GM18858 (cell line): ENCODE measurements around the gene STAC3.

ENCODE experiments used
- ATAC-seq: cut with Tn5 transposase; IDR thresholded peaks from one replicate; pipeline ENCODE4 v1.9.1; 2021; ENCODE audit not compliant: unreplicated experiment

The STAC3 gene

DNA sequence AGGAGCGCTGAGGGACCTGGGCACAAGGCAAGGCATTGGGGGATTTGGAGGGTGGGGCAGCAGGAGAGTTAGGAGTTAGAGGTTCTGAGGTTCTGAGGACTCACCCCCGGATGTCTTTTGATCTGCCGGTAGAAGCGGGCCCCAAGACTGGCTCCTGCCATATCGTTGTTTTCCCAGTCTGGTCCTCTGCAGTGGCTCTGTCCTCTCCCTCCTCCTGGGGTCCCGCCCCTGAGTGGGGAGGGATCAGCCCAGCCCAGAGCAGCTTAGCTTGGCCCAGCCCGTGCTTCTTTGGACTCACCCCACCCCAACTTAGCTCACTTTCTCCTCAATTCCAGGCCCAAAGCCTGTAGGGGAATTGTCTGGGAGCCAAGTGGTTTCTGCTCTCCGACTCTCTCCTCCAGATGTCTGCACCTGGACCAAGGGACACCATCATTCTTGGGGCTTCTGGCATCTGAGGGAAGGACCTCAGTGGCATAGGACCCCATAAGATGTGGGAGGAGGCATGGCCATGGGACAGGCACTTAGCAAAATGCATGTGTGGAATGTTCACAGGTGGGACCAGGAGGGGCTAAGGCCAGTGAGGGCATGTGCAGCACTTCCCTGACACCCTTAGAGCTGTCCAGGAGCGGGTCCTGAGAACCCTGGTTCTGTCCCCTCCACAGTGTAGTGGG is 13.9 kb downstream of the STAC3 start:
- ATAC-seq, result no peak

DNA sequence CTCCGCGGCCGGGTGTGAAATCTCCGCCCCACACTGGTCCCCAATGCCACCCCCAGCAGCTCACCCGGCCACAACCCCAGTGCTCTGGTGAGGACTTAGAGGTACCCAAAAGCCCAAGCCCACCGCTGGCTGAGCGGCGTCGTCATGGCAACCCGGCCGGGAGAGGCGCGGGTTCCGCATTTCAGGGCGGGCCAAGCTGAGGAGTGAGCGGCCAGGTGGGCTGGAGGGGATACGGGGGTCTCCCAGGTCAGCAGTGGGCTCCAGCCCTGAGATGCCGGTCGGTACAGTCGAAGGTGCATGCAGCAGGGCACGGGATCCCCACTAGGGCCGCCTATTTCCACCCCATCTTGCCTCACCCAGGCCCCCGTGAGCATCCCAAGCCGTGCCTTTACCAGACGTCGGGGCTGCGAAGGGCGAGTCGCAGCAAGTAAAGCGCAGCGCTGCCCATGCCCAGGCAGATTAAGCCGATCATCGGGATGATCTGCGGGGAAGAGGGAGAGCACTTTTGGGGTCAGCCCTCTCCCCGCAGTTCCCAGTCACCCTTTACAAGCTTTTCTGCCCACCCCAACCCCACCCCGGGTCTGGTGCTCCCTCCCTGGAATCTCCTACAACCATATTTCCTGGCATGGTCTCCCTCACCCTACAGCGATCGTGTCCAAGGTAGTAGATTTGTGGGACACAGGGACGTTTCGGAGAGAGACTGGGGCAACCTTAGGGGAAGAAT is 14.6 kb downstream of the STAC3 start:
- no peak for ATAC-seq

DNA sequence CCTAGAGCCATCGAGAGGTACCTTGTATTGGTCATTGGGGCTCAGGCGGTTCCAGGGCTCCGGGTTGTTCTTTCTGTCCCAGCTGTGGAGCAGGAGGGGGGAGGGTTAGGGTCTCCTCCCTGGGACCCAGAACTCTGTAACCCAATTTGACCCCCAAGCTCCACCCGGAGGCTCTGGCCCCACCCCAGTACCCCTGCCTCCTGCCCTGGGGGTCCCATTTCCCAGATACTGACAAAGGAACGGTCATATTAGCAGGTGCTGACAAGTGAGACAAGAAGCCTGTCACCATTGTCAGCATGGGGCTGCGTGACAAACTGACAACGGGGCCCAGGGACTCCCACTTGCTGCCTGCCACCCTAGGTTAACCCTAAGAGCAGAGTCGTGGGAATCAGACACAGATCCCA is 15.3 kb downstream of the STAC3 start:
- ATAC-seq, result no peak

DNA sequence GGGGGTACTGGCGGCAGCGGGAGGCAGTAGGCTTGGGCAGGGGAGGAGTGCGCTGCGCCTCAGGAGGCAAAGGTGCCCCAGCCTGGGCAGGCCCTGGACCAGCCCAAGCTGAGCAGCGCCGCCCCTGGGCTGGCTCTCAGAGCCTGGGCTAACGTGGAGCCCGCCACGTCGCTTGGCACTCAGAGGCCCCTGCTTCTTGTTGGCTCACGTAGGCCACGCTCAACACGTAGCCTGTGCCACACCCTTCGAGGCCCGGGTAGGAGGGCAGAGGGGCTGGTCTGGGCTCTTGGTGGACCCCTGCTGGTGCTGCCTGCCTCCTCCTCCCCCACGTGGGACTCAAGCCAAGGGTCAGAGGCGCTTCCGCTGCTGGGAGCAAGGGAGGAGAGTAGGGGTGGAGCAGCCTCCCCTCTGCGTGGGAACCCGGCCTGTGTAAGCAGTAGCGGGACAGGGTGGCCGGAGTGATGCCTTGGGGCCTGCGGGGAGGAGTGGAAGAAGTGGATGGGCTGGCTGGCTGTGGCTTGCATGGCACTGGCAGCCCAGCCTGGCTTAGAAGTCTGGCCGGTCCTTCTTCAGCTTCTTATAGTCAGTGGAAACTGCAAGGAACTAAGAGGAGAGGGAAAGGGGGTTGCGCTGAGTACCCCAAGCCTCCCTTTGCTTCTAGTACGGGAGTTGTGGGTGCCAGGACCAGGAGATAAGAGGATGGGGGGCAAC is 15.8 kb downstream of the STAC3 start:
- ATAC-seq, result no peak

DNA sequence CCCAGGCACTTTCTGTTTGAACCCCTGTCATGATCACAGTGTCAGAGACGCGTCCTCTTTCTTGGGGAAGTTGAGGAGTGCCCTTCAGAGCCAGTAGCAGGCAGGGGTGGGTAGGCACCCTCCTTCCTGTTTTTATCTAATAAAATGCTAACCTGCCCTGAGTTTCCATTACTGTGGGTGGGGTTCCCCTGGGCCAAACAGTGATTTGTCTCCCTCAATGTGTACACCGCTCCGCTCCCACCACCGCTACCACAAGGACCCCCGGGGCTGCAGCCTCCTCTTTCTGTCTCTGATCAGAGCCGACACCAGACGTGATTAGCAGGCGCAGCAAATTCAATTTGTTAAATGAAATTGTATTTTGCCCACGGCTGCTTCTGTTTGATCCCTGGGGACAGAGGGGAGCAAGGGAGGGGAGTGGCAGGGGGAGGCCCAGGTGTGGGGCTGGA is 16.4 kb downstream of the STAC3 start:
- no peak for ATAC-seq

DNA sequence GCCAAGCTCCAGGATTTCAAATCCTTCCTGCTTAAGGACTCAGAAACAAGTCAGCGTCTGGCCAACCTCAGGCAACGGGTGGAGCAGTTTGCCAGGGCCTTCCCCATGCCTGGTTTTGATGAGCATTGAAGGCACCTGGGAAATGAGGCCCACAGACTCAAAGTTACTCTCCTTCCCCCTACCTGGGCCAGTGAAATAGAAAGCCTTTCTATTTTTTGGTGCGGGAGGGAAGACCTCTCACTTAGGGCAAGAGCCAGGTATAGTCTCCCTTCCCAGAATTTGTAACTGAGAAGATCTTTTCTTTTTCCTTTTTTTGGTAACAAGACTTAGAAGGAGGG is 16.8 kb downstream of the STAC3 start:
- no peak for ATAC-seq

DNA sequence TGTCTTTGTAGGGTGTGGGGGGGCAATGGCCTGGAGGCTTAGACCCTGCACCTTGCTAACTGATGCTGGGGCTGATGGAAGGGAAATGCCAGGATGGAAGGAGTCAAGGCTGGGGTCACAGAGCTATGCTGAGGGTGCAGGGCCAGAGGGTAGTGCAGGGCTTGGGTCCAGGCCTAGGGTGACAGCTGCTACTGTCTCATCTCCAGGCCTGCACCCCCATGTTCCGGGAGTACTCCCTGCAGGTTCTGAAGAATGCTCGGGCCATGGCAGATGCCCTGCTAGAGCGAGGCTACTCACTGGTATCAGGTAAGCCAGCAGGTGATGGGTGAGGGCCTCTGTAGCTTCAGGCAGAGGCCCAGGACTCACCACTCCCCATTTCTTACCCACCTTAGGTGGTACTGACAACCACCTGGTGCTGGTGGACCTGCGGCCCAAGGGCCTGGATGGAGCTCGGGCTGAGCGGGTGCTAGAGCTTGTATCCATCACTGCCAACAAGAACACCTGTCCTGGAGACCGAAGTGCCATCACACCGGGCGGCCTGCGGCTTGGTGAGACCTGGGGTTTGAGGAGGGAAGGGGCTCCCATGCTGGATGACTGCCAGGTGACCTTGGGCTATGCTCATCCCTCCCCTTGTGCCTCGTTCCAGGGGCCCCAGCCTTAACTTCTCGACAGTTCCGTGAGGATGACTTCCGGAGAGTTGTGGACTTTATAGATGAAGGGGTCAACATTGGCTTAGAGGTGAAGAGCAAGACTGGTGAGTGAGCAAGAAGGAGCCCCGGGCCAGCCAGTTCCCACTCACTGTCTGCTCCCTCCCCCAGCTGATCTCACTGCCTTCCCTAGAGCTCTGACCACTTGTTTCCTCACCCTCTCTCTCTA is 17.4 kb downstream of the STAC3 start:
- ATAC-seq, result no peak

DNA sequence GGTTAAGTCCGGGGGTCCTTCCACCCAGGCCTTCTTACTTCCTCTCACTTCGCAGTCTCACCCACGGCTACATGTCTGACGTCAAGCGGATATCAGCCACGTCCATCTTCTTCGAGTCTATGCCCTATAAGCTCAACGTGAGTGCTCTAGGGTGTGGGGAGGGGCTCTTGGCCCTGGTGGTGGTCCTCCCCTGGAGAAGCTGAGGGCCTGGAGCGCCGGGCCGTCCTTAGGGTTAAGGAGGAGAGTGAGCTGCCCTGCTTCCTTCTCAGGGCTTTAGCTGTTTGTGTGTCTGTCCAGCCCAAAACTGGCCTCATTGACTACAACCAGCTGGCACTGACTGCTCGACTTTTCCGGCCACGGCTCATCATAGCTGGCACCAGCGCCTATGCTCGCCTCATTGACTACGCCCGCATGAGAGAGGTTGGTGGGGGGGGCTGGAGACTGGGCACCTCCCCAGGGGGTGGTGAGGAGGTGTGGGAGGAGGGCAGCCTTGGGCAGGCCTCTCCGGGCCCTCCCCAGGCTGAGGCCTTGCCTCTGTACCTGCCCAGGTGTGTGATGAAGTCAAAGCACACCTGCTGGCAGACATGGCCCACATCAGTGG is 18.7 kb downstream of the STAC3 start:
- no peak for ATAC-seq

DNA sequence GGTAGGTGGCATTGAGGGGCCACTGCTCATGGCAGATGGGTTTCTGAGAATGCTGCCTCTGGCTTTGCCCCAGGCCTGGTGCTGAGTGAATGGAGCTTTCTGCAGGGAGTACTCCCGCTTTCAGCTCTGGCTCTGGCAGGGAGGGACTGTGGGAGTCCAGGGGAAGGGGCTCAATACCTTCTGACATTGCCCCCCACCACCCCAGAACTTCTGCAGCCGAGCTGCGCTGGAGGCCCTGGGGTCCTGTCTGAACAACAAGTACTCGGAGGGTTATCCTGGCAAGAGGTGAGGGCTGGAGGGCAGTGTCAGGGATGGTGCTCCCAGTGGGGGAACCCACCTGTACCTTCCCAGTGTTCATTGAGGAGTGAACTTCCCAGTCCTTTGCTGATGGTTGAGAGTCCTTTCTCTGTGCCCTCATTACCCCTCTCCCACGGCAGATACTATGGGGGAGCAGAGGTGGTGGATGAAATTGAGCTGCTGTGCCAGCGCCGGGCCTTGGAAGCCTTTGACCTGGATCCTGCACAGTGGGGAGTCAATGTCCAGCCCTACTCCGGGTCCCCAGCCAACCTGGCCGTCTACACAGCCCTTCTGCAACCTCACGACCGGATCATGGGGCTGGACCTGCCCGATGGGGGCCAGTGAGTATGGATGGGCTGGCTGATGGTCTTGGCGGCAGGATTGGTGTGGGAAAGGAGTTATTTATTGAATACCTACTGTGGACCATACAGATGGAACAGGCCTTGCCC is 19.5 kb downstream of the STAC3 start:
- no peak for ATAC-seq

DNA sequence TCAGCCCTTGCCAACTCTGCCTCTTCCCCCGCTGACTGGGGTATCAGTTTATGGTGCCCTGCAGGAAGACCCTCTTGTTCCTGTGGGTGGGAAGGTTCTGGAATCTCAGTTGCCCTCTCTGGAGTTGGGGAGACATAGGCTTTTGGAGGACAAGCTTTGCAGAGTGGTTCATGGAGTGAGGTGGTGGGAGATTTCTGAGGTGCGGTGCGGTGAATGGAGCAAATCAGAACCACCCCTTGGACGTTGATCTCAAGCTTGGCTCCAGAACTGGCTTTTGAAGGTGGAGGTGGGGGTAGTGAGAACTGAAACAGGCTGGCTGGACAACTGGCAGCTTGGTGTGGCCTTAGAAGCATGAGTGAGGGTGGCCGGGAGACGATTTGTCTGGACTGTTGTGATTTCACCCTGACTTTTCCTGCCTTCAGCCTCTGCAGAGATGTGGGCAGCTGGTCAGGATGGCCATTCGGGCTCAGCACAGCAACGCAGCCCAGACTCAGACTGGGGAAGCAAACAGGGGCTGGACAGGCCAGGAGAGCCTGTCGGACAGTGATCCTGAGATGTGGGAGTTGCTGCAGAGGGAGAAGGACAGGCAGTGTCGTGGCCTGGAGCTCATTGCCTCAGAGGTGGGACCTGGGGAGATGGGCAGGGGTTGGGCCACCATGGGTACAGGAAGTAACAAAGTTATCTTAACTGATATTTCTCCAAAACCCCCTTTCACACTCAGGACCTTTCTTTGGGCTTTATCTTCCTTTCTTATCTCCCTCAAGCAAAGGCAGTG is 20.4 kb downstream of the STAC3 start:
- no peak for ATAC-seq

DNA sequence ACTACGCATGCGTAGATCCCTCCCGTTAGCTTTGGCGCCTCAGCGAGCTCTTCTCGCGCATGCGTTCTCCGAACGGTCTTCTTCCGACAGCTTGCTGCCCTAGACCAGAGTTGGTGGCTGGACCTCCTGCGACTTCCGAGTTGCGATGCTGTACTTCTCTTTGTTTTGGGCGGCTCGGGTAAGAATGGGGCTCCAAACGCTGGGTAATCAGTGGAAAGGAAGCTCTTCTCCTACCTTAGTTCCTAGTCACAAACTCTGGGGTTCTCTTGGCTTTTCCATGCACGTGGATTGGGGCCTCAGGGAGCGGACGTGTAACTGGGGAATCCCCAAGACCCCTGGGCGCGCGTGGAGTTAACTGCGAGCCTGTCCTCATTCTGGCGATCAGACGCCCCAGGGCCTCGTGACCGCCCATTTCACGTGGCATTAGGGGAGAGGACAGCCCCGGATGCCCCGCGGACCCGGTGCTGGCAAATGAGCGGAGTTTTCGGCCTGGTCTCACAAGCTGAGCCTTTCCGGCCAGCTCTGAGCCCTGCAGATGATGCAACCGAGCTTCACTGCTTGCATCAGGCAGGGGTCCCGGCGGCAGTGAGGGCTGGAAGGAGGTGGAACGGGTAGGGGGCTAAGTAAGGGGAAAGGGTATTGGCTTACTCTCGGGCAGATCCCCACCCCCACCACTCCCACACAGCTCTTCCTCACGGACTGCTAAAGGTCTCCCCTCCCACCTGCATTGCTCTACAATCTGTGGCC is 21.2 kb downstream of the STAC3 start, which contains the start of gene SHMT2:
SHMT2 (plus strand) TSS at position 78 of the 747 bp plus-strand sequence; CDS start at position 146, 68 bp downstream.
- no peak for ATAC-seq

DNA sequence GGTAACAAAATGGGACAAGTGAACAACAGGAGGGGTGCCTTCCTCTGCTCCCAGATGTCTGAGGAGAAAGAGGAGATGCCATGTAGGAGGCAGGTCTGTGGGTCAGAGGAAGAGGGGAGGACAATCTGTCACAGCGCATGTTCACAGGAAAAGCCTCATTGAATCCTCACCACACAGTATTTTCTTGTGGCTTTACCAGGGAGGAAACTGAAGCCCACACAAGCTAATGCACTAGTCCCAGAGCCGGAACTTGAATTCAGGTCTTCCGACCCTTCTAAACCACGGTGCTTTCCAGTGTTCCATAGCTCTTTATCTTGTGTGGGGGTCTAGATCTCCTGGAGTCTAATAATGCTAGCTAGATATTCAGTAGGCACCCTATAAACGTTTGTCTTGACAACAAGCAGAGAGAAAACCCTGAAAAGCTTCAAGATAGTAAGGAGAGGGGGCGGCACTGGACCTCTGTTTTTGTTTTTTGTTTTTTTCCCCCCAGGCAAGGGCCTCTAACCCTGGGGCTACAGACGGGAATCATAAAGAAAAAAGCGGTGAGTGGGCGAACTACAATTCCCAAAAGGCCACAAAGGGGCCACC is 21.8 kb downstream of the STAC3 start:
- no peak for ATAC-seq

DNA sequence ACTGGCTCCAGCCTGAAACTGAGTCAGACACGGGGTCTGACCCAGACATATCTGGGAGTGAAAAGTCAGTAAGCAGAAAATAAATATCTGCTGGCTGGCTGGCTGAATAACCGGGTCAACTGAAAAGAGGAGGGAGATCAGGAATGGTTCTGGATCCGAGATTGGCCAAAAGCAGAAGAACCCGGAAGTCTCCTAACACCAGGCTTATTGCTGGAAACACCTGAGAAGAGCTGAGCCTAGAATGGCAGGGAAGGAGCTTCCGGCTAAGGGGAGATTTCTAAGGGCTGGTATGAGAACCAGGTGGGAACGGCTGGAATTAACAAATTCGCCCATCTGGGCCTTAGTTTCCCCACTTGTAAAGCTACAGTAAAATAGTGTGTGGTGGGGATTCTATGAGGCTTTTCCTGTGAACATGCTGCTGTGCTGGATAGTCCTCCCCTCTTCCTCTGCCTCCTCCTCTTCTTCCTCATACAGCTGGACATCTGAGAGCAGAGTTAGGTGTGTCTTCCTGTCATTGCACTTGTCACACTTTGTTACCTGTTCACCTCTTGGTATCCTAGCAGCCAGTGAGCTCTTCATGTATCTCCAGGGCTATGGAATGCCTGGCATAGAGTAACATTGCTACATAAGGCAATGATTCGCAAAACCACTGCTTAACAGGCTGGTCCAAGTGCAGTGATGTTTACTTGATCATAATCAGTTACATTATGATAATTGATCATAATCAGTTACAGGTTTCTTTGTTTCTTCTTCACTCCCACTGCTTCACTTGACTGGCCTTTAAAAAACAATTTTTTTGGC is 23.5 kb downstream of the STAC3 start:
- ATAC-seq, result no peak

DNA sequence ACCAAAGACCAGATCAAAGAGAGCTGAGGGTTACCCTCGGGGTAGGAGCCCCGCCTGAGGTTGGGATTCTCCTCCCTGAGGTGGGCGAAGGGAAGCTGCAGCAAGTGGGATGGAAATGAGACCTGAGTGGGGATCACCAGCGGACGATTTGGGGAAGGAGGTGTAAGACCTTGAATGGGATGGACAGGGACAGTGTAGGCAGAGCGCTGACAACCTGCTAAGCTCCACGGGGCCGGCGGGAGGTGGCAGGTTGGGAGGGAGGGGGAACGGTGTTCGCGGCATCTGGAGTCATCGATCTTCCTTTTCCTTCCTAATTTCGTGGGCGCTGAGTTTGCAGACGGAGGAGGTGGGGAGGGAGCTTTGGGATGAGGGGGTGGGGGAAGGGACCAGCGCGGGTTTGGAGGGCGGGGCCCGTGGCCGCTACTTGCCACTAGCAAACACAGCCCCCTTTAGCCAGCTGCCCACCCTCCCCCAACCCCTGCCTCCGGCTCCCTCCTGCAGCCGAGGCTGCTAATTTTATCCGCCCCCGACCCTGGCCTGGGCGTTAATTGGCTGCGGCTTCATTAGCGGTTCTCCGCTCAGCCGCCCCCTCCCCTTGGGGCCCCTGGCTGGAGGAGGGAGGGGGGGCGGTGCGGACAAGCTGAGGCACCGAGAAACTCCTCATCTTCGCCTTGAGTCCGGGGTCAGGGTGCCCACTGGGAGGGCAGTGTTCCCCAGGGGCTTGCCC is 24.2 kb downstream of the STAC3 start:
- no peak for ATAC-seq

DNA sequence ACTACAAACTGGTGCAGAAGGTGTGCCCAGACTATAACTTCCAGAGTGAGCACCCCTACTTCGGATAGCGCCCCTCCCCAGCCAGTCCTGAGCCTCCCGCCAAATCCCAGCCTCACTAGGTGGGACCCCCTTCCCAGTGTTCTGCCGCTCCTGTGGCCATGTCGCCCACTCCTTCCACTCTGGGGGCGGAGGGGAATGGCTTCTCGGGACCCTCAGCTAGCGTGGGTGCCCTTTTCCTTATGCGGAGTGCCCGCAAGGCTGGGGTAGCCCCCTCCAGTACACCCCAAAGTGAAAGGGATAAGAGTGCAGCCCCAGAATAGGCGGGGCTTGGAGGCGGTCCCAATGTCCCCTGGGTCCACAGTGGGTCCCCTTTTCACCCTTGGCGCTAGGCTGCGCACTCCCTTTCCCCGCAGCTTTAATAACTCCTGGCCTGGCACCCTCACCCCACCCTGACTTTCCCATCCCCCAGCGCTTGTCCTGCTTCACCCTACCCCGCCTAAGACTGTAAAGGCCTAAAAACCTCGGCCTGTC is 25.2 kb downstream of the STAC3 start:
- no peak for ATAC-seq

DNA sequence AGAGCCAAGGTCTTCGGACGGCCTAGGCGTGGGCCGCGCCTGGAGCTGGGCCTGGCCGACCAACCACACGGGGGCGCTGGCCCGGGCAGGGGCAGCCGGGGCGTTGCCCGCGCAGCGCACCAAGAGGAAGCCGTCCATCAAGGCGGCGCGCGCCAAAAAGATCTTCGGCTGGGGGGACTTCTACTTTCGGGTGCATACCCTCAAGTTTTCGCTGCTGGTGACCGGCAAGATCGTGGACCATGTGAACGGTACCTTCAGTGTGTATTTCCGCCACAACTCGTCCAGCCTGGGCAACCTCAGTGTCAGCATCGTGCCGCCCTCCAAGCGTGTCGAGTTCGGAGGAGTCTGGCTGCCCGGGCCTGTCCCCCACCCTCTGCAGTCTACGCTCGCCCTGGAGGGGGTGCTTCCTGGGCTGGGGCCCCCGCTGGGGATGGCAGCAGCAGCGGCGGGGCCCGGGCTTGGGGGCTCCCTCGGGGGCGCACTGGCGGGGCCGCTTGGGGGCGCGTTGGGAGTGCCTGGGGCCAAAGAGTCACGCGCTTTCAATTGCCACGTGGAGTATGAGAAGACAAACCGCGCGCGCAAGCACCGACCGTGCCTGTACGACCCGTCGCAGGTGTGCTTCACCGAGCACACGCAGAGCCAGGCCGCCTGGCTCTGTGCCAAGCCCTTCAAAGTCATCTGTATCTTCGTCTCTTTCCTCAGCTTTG is 25.9 kb downstream of the STAC3 start:
- ATAC-seq, result no peak
